NCI-H1930 (cell line): ENCODE results near the gene SEPTIN6.

Experiments
- DNase-seq, 2 experiments: peaks; one replicate each; lab custom pipeline; 2025; lab: John Stamatoyannopoulos, UW

Gene SEPTIN6

GRCh38 chrX:119693040-119693995 lies at the start of gene SEPTIN6:
TSS of gene SEPTIN6 (minus strand) at chrX:119693168. CDS start at chrX:119693105, 63 bp downstream.
- peak; percentile 39 to 51 for DNase-seq

GRCh38 chrX:119738742-119739141 lies 45.8 kb upstream of the SEPTIN6 start:
- no peak for DNase-seq

DNA sequence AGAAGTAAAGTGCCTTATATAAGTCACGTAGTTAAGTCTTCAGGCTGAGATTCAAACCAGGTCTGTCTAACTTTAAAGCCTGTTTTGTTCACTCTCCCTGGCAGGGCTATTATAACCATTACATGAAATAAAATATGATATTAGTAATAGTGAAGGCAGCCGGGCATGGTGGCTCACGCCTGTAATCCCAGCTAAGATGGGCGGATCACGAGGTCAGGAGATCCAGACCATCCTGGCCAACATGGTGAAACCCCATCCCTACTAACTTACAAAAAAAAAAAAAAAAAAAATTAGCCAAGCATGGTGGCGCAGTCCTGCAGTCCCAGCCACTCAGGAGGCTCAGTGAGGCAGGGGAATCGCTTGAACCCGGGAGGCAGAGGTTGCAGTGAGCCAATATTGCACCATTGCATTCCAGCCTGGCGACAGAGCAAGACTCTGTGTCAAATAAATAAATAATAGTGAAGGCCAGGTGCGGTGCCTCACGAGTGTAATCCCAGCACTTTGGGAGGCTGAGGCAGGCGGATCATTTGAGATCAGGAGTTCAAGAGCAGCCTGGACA lies 43.3 kb upstream of the SEPTIN6 start:
- no peak for DNase-seq

GRCh38 chrX:119735467-119735866 lies 42.5 kb upstream of the SEPTIN6 start:
- DNase-seq, result no peak

GRCh38 chrX:119734897-119735339 lies 42.0 kb upstream of the SEPTIN6 start:
- DNase-seq, result no peak

- peak in 1 of 2 experiments; percentile 1 for DNase-seq
These were observed 36.6 kb upstream of the SEPTIN6 start for GRCh38 chrX:119729408-119730201.

- DNase-seq, result no peak
These were observed 35.5 kb upstream of the SEPTIN6 start for GRCh38 chrX:119728487-119728886.

GRCh38 chrX:119726900-119727555 lies 34.1 kb upstream of the SEPTIN6 start:
- DNase-seq, result no peak

- no peak for DNase-seq
These were observed 29.0 kb upstream of the SEPTIN6 start for GRCh38 chrX:119721926-119722325.

GRCh38 chrX:119721487-119721886 lies 28.5 kb upstream of the SEPTIN6 start:
- no peak for DNase-seq

DNA sequence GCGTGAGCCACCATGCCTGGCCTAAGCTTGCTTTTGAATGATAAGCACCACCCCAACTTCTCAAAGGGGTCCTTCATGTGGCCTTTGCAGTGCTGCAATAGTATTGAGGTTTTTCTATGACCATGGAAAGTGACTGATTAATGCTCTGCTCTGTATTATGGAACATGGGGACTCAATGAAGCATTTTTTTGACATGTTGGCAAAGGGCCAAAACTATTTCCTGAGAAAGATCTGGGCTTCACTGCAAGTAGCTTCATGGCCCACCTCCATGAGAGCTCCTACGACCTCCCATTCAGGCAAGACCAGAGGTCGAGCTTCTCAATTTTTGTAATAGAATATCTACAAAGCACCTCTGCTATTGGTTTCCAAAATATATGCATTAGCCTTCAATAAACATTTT lies 16.7 kb upstream of the SEPTIN6 start:
- no peak for DNase-seq

DNA sequence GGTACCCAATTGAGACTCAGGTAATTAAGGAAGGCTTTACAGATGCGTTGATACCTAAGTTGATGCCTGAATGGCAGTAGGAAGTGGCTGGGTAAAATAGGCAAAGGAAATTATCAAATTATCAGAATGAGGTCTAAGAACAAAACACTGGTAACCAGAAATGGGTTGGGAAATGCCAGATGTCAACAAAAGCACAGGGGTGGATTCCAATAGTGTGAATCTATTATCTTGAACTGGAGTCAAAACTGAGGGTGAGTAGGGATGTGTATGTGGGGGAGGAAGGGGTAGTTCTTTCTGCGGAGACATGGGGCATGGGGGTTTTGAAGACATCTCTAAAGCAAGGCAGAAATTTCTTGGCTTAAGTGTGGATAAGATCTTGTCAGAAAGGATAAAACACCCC lies 16.0 kb upstream of the SEPTIN6 start:
- no peak for DNase-seq

DNA sequence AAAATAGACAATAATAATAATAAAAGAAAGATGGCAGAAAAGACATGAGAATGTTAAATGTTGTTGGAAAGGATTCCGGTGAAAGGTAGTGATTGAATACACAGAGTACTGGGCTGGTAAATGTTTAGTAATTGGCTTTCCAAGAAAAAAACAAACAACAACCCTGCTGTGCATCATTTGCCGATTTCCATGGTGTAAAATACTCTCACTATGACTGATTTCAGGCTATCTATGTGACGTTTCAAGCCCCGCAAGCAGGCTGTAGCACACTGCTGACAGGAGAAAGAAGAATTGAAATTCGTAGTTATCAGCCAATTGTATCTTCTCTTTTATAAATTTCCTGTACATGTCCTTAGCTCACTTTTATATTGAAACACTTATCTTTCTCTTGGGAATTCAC lies 13.6 kb upstream of the SEPTIN6 start:
- no peak for DNase-seq

DNA sequence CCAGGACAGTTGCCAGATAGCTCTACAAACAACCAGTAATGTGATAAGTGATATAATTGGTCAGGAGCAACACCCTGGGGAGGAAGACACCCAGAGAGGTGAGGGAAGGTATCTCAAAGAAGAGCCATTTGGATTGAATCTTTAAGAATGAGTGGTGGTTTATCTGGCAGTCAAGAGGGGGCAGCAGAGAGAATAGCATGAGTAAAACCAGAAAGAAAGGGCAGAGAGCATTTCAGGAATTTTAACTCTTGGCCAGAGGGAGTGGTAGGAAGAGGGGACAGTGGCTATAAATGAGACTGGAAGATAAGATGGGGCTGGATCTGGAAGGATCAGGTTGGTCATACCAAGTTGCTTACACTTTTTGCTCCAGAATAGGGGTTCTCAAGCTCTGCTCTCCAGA lies 5.9 kb upstream of the SEPTIN6 start:
- peak in 1 of 2 experiments; percentile 27 for DNase-seq

- DNase-seq, result no peak
These were observed 3.4 kb upstream of the SEPTIN6 start for GRCh38 chrX:119696251-119696890.

DNA sequence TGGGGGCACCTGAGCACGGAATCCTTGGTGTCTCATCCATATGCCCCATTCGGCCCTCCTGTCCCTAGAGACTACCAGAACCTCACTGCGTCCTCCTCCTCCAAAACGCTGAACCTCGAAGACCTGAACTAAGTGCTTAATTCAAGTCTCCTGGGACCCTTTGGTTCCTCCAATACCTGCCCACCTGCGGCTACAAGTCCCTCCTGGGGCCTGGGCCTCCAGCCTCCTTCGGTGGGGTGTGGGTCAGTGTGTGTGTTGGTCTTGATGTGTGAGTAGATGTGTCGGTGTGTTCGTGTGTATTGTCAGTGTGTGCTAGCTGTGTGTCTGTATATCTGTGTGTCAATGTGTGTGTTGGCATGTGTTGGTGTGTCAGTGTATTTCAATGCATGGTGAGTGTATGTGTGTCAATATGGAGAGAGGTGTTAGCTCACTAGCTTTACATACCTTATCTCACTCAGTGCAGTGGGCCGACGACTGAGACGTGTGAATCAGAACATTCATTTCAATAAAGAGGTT lies 2.6 kb upstream of the SEPTIN6 start:
- no peak for DNase-seq

GRCh38 chrX:119694601-119695534 lies 1.9 kb upstream of the SEPTIN6 start:
- DNase-seq, result no peak

- DNase-seq, result no peak
These were observed 1.1 kb upstream of the SEPTIN6 start for GRCh38 chrX:119693996-119694451.

DNA sequence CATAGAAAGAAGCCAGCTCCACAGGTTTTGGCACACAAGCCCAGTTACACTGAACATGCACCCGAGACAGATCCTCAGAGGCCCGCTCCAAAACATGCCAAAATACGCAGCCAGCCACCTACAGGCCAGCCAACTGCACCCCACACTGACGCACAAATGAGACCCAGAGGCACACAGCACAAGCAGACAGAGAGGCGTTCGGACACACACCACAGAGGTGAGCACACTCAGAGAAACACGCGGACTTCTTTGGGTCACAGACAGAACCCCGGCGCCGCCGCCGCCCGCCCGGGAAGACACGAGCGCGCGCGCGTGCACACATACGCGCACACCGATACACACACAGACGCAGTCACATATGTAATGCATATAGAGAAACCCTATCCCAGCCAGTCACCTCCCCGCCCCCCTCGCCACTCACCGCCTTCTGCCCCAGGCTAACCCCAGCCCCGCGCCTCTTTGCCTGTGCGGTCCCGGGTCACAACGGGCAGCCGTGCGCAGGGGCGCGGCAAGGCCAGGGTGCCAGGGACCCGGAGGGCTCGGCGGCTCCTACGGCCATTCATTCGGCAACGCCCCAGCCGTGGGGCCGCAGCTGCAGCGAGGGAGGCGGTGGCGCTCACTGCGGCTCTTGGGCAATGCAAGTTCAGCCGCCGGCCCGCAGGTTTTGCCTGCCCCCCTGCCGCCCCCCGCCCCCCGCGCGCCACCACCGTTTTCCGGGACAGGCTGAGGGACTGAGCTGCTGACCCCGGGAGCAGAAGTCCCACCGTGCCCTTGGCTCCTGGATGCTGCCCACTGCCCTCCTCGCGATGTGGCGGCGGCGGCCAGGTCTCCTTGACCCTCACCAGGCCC lies 553 bp downstream of the SEPTIN6 start:
- no peak for DNase-seq
